SK-N-SH treated with all-trans-retinoic acid at 6 μM for 48 hours (cell line): Measurements from ENCODE around the gene COX4I2.

Source experiments
- ATAC-seq: fragments of 200-7000 bp; cut with Tn5 transposase; 3 replicates; pipeline ENCODE4 v1.9.1; 2020; ENCODE audit warnings: mild to moderate bottlenecking, moderate library complexity
- BACH2 ChIP-seq: fragments of 250-450 bp; sonication (Bioruptor Pico); IDR thresholded peaks from 2 replicates; pipeline ENCODE4 v1.9.0; 2021; ENCODE audit warnings: mild to moderate bottlenecking, borderline replicate concordance
- CSRNP3 ChIP-seq: fragments of 250-450 bp; sonication (Bioruptor Pico); IDR thresholded peaks from 2 replicates; pipeline ENCODE4 v1.5.1; 2021; ENCODE audit warnings: mild to moderate bottlenecking, moderate library complexity
- ISL1 ChIP-seq: fragments of 250-450 bp; sonication (Bioruptor Pico); IDR thresholded peaks from 2 replicates; pipeline ENCODE4 v2.1.2; 2022; ENCODE audit warnings: mild to moderate bottlenecking, moderate library complexity
- OSR1 ChIP-seq: fragments of 250-450 bp; sonication (Bioruptor Pico); IDR thresholded peaks from 2 replicates; pipeline ENCODE4 v1.8.0; 2022; ENCODE audit warnings: moderate library complexity, mild to moderate bottlenecking, inconsistent platforms
- PATZ1 ChIP-seq: fragments of 250-450 bp; sonication (Bioruptor Pico); IDR thresholded peaks from 2 replicates; pipeline ENCODE4 v1.8.0; 2020; ENCODE audit warnings: mild to moderate bottlenecking, moderate library complexity, borderline replicate concordance
- PPARA ChIP-seq: fragments of 250-450 bp; sonication (Bioruptor Pico); IDR thresholded peaks from 2 replicates; pipeline ENCODE4 v1.5.0; 2020; ENCODE audit warnings: mild to moderate bottlenecking, borderline replicate concordance
- SNAI2 ChIP-seq: fragments of 250-450 bp; sonication (Bioruptor Pico); IDR thresholded peaks from 2 replicates; pipeline ENCODE4 v1.5.0; 2020; ENCODE audit warnings: mild to moderate bottlenecking, moderate library complexity
- TCF4 ChIP-seq: fragments of 250-450 bp; sonication (Bioruptor Pico); IDR thresholded peaks from 2 replicates; pipeline ENCODE4 v1.8.0; 2021; ENCODE audit warnings: mild to moderate bottlenecking, moderate library complexity, borderline replicate concordance
- TOX ChIP-seq: fragments of 250-450 bp; sonication (Bioruptor Pico); IDR thresholded peaks from 2 replicates; pipeline ENCODE4 v1.8.0; 2021; ENCODE audit warnings: mild to moderate bottlenecking, moderate library complexity, borderline replicate concordance
- ZC3H10 ChIP-seq: fragments of 250-450 bp; sonication (Bioruptor Pico); IDR thresholded peaks from 2 replicates; pipeline ENCODE4 v1.5.1; 2021; ENCODE audit warnings: mild to moderate bottlenecking, moderate library complexity
- ZFP30 ChIP-seq: fragments of 450-650 bp; formaldehyde crosslinking; IDR thresholded peaks from 2 replicates; pipeline ENCODE4 v1.5.0; 2022; ENCODE audit warnings: mild to moderate bottlenecking, moderate library complexity
- ZNF565 ChIP-seq: fragments of 450-650 bp; formaldehyde crosslinking; conservative IDR thresholded peaks from 2 replicates; pipeline ENCODE4 v1.5.0; 2020; ENCODE audit warnings: low read depth, mild to moderate bottlenecking, moderate library complexity
- ZNF70 ChIP-seq: fragments of 450-650 bp; formaldehyde crosslinking; IDR thresholded peaks from 2 replicates; pipeline ENCODE4 v1.5.0; 2020; ENCODE audit warnings: mild to moderate bottlenecking, moderate library complexity
- ZNF8 ChIP-seq: fragments of 450-650 bp; formaldehyde crosslinking; IDR thresholded peaks from 2 replicates; pipeline ENCODE4 v1.5.0; 2020; ENCODE audit warnings: mild to moderate bottlenecking, moderate library complexity
- TF ChIP-seq, protein P1 (sequence below): fragments of 250-450 bp; sonication (Bioruptor Pico); IDR thresholded peaks from 2 replicates; pipeline ENCODE4 v1.5.0; 2020; ENCODE audit warnings: mild to moderate bottlenecking, moderate library complexity
- TF ChIP-seq, protein P2 (sequence below): fragments of 250-450 bp; sonication (Bioruptor Pico); IDR thresholded peaks from 2 replicates; pipeline ENCODE4 v1.8.0; 2021; ENCODE audit warnings: low read depth, mild to moderate bottlenecking, moderate library complexity, borderline replicate concordance
- TF ChIP-seq, protein P3 (sequence below): fragments of 250-450 bp; sonication (Bioruptor Pico); IDR thresholded peaks from 2 replicates; pipeline ENCODE4 v1.5.1; 2020; ENCODE audit warnings: low read depth, mild to moderate bottlenecking, moderate library complexity

The COX4I2 gene

DNA sequence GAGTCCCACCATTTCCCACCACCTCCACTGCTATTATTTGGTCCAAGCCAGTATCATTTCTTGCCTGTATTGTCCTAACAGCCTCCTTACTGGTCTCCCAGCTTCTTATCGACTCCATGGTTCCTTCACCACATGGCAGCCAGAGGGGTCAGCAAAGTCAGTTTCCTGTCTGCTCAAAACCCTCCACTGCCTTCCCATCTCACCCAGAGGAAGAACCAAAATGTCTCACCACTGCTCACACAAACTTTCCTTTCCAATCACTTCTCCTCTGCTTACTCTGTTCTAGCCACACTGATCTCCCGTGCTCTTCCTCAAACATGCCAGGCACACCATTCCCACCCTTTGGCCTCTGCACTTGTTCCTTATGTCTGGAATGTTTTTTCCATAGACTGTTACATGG lies 45.2 kb downstream of the COX4I2 start:
- TF ChIP-seq ZC3H10 (CRISPR knock-in tag) (no peak), ZNF565 (no peak), OSR1 (CRISPR knock-in tag) (no peak), PATZ1 (CRISPR knock-in tag) (no peak), SNAI2 (CRISPR knock-in tag) (no peak), TCF4 (CRISPR knock-in tag) (no peak), TOX (CRISPR knock-in tag) (no peak), ZNF8 (no peak)
- TF ChIP-seq, protein P1, sequence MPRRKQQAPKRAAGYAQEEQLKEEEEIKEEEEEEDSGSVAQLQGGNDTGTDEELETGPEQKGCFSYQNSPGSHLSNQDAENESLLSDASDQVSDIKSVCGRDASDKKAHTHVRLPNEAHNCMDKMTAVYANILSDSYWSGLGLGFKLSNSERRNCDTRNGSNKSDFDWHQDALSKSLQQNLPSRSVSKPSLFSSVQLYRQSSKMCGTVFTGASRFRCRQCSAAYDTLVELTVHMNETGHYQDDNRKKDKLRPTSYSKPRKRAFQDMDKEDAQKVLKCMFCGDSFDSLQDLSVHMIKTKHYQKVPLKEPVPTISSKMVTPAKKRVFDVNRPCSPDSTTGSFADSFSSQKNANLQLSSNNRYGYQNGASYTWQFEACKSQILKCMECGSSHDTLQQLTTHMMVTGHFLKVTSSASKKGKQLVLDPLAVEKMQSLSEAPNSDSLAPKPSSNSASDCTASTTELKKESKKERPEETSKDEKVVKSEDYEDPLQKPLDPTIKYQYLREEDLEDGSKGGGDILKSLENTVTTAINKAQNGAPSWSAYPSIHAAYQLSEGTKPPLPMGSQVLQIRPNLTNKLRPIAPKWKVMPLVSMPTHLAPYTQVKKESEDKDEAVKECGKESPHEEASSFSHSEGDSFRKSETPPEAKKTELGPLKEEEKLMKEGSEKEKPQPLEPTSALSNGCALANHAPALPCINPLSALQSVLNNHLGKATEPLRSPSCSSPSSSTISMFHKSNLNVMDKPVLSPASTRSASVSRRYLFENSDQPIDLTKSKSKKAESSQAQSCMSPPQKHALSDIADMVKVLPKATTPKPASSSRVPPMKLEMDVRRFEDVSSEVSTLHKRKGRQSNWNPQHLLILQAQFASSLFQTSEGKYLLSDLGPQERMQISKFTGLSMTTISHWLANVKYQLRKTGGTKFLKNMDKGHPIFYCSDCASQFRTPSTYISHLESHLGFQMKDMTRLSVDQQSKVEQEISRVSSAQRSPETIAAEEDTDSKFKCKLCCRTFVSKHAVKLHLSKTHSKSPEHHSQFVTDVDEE (CRISPR knock-in tag): no peak
- TF ChIP-seq, protein P2, sequence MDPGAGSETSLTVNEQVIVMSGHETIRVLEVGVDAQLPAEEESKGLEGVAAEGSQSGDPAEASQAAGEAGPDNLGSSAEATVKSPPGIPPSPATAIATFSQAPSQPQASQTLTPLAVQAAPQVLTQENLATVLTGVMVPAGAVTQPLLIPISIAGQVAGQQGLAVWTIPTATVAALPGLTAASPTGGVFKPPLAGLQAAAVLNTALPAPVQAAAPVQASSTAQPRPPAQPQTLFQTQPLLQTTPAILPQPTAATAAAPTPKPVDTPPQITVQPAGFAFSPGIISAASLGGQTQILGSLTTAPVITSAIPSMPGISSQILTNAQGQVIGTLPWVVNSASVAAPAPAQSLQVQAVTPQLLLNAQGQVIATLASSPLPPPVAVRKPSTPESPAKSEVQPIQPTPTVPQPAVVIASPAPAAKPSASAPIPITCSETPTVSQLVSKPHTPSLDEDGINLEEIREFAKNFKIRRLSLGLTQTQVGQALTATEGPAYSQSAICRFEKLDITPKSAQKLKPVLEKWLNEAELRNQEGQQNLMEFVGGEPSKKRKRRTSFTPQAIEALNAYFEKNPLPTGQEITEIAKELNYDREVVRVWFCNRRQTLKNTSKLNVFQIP (CRISPR knock-in tag): no peak
- TF ChIP-seq, protein P3, sequence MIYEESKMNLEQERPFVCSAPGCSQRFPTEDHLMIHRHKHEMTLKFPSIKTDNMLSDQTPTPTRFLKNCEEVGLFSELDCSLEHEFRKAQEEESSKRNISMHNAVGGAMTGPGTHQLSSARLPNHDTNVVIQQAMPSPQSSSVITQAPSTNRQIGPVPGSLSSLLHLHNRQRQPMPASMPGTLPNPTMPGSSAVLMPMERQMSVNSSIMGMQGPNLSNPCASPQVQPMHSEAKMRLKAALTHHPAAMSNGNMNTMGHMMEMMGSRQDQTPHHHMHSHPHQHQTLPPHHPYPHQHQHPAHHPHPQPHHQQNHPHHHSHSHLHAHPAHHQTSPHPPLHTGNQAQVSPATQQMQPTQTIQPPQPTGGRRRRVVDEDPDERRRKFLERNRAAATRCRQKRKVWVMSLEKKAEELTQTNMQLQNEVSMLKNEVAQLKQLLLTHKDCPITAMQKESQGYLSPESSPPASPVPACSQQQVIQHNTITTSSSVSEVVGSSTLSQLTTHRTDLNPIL (CRISPR knock-in tag): no peak
- TF ChIP-seq, all 23 proteins: peak for 0
- ATAC-seq: no peak

GRCh38 chr20:31684153-31685015 lies 46.7 kb downstream of the COX4I2 start:
- ATAC-seq: no peak
- TF ChIP-seq, protein P2 (CRISPR knock-in tag): no peak
- TF ChIP-seq CSRNP3 (CRISPR knock-in tag): no peak
- TF ChIP-seq ISL1 (CRISPR knock-in tag): no peak
- no peak for TF ChIP-seq ZFP30 (CRISPR knock-in tag)
- TF ChIP-seq, protein P1 (CRISPR knock-in tag): no peak
- no peak for TF ChIP-seq TOX (CRISPR knock-in tag)
- no peak for TF ChIP-seq ZNF8
- TF ChIP-seq BACH2 (CRISPR knock-in tag): no peak
- TF ChIP-seq ZNF70 (CRISPR knock-in tag): no peak
- TF ChIP-seq TCF4 (CRISPR knock-in tag): no peak
- TF ChIP-seq PPARA (CRISPR knock-in tag): no peak
